ENCODE results near the gene TMA7B.

The TMA7B gene

GRCh38 chr22:39959640-39960447, at the start of gene TMA7B:
Gene TMA7B, plus strand, starts transcription at chr22:39960397. Its CDS starts 3,978 bp downstream, at chr22:39964375.
- no peak for TF ChIP-seq CTCF (IDR thresholded peaks at IDR 0.05; ENCODE audit: low read depth, low read length, missing control alignments)
- DNase-seq (ENCODE audit: low read depth) = no peak
- no peak within 1 kb of the TSS for H3K4me3 ChIP-seq (ENCODE audit: low read depth, low read length)

- DNase-seq (ENCODE audit: low read depth) = no peak
- no peak overlapping the region for H3K4me3 ChIP-seq (ENCODE audit: low read depth, low read length)
- TF ChIP-seq CTCF (IDR thresholded peaks at IDR 0.05; ENCODE audit: low read depth, low read length, missing control alignments) = no peak
These were observed 49.2 kb upstream of the TMA7B start for GRCh38 chr22:39910876-39911613.

- no peak for TF ChIP-seq CTCF (IDR thresholded peaks at IDR 0.05; ENCODE audit: low read depth, low read length, missing control alignments)
- no peak for DNase-seq (ENCODE audit: low read depth)
- H3K4me3 ChIP-seq (ENCODE audit: low read depth, low read length) = no peak overlapping the region
These were observed 46.9 kb upstream of the TMA7B start for GRCh38 chr22:39913321-39913720.

GRCh38 chr22:39913886-39914285, 46.3 kb upstream of the TMA7B start:
- H3K4me3 ChIP-seq (ENCODE audit: low read depth, low read length) = no peak overlapping the region
- DNase-seq (ENCODE audit: low read depth) = no peak
- no peak for TF ChIP-seq CTCF (IDR thresholded peaks at IDR 0.05; ENCODE audit: low read depth, low read length, missing control alignments)

DNA sequence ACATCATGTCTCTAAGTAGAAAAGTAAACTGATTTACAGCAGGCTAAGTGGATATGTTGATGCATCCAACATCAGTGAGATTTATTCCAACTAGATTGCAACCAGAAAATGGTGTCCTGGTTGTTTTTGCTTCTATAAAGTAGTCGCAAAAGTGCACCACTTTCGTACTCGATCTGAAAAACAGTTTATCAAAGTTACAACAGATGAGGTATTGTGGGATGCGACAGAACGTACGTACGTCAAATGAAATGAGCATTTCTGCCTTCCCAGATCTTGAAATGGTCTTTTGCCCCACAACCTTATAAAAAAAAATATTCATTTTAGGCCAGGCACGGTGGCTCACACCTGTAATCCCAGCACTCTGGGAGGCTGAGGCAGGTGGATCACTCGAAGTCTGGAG, 45.6 kb upstream of the TMA7B start:
- H3K4me3 ChIP-seq (ENCODE audit: low read depth, low read length) = no peak overlapping the region
- DNase-seq (ENCODE audit: low read depth) = no peak
- no peak for TF ChIP-seq CTCF (IDR thresholded peaks at IDR 0.05; ENCODE audit: low read depth, low read length, missing control alignments)

GRCh38 chr22:39915295-39915726, 44.9 kb upstream of the TMA7B start:
- TF ChIP-seq CTCF (IDR thresholded peaks at IDR 0.05; ENCODE audit: low read depth, low read length, missing control alignments) = no peak
- no peak overlapping the region for H3K4me3 ChIP-seq (ENCODE audit: low read depth, low read length)
- no peak for DNase-seq (ENCODE audit: low read depth)
